ENCODE data around the gene RAX. TPM values are rescaled to one million over a fixed set of nuclear protein-coding genes. Genes with fewer than 3 reads are reported as not detected.

The RAX gene
- 0.01 TPM in 1 of 5 replicates, not detected in the others for total RNA-seq (2022; extraction: Qiagen RNA extraction)

GRCh38 chr18:59272891-59273758 is at the start of gene RAX:
TSS of gene RAX (minus strand) at chr18:59273454. CDS start at chr18:59273206, 248 bp downstream.

DNA sequence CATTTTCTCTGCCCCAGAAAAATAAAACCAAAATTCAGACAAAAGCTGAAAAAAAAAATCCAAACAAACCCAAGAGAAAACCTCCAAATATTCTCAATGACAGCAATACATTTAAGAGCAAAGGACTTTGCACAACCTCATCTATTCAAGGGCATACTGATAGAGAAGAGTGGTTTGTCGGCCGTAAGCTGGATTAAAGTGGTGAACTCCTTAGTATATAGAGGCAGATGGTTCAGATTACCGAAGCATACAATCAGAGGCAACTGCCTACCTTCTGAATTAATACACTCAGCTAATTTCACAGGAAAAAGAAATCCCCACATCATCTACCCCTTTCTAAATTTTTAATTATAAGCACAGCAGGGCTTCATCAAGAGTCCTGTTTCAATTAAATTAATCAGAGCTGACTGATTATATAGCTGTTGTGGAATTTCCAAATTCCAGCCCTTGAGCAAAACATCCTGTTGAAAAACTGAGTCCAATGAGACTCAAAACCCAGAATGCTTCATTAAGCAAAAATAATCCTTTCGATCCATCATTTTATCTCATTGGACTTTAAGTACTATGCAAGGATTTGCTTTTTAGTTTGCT is 45.3 kb upstream of the RAX start, which contains the start of gene CPLX4:
Gene CPLX4 (minus strand): TSS at position 190 of the 591 bp plus-strand sequence. CDS start 187 bp downstream, at position 3.

DNA sequence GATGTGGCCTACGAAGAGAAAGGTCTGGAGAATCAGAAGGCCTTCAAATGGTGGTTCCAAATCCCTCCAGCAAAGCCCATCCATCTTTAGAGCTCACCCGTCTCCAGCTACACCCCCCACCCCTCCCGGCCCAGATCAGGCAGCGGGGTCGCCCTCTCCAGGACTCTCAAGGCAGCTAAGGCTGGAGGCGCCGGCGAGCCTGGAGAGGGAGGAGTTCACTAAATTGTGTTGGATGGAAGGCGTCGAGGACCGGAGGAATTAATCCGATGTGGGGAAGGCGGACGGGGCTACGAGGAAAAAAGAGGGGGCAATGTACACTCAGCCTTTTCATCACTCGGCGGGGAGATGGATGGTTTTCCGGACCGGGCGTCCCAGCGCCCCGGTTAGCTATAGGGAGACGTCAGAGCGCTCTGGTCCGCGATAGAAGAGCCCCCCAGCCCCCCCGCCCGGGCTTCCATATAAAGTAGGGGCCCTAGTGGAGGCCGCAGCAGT is 53.5 kb downstream of the RAX start, which contains the start of gene GRP:
Gene GRP (plus strand): TSS at position 487 of the 492 bp plus-strand sequence. CDS start 108 bp downstream, outside the sequence.

Other genes with a start within 250 kb of the RAX start
- 51.7 to 64.5 TPM (median 56.4 TPM) in 5 replicates for gene SEC11C, start 133.6 kb downstream of the RAX start, total RNA-seq (2022; extraction: Qiagen RNA extraction)
- not detected in 5 replicates for gene GRP, start 53.3 kb downstream of the RAX start, total RNA-seq (2022; extraction: Qiagen RNA extraction)
- not detected in 5 replicates for gene CPLX4, start 45.2 kb upstream of the RAX start, total RNA-seq (2022; extraction: Qiagen RNA extraction)
- gene LMAN1, start 85.8 kb upstream of the RAX start, total RNA-seq (2022; extraction: Qiagen RNA extraction) = 24.6 to 46.3 TPM (median 29.2 TPM) in 5 replicates